IMR-90 (cell line): ENCODE results near the gene DYRK1B. TPM values are rescaled to one million over a fixed set of nuclear protein-coding genes. Genes with fewer than 3 reads are reported as not detected.

Experiments
- ATAC-seq: fragments of 200-7000 bp; cut with Tn5 transposase; 2 replicates; pipeline ENCODE4 v1.9.1; 2020; ENCODE audit warnings: low read depth, mild to moderate bottlenecking, moderate library complexity
- BruUV-seq: library from RNA; stranded (reverse); fragments of 400-500 nt; replicated peaks from 2 replicates; lab custom pipeline; 2021; lab: Mats Ljungman, UMichigan
- CTCF ChIA-PET: fragments of 300-600 bp; formaldehyde crosslinking; extraction: SDS; loops from one replicate; lab custom pipeline; 2021; ENCODE audit warnings: antibody characterized with exemption; lab: Yijun Ruan, JAX
- POLR2A ChIA-PET: fragments of 300-600 bp; sonication (Branson Sonifier 250); formaldehyde crosslinking; loops from one replicate; lab custom pipeline; 2022; ENCODE audit warnings: antibody characterized with exemption; ENCODE audit not compliant: unreplicated experiment; lab: Charles Lee
- DNase-seq: peaks from one replicate; pipeline ENCODE4 v3.0.0; 2013
- H2AFZ ChIP-seq: replicated peaks from 2 replicates; pipeline ENCODE3; 2013; ENCODE audit warnings: low read length, mild to moderate bottlenecking; ENCODE audit not compliant: poor library complexity
- H2AK5ac ChIP-seq: 2 replicates; pipeline ENCODE4 v1.6.1; 2013; ENCODE audit warnings: low read depth, low read length, inconsistent platforms
- H2AK9ac ChIP-seq: replicated peaks from 2 replicates; pipeline ENCODE3; 2013; ENCODE audit warnings: mild to moderate bottlenecking, low read depth, low read length, moderate library complexity; ENCODE audit not compliant: poor library complexity
- H2BK120ac ChIP-seq: 2 replicates; pipeline ENCODE4 v1.6.1; 2013; ENCODE audit warnings: low read depth, low read length, inconsistent platforms
- H2BK15ac ChIP-seq: 3 replicates; pipeline ENCODE4 v1.6.1; 2013; ENCODE audit warnings: low read depth, low read length, inconsistent platforms
- H2BK20ac ChIP-seq: 2 replicates; pipeline ENCODE4 v1.6.1; 2013; ENCODE audit warnings: low read depth, mild to moderate bottlenecking, inconsistent platforms, low read length, moderate library complexity
- H2BK5ac ChIP-seq: 2 replicates; pipeline ENCODE4 v1.6.1; 2013; ENCODE audit warnings: mild to moderate bottlenecking, low read depth, low read length, inconsistent platforms; ENCODE audit not compliant: poor library complexity, severe bottlenecking
- H3K14ac ChIP-seq: replicated peaks from 2 replicates; pipeline ENCODE4 v1.6.1; 2013; ENCODE audit warnings: low read depth, low read length, inconsistent platforms
- H3K18ac ChIP-seq: 2 replicates; pipeline ENCODE4 v1.6.1; 2013; ENCODE audit warnings: low read depth, low read length, control low read depth
- H3K23ac ChIP-seq: 2 replicates; pipeline ENCODE4 v1.6.1; 2013; ENCODE audit warnings: low read depth, low read length, inconsistent platforms
- H3K27ac ChIP-seq: 2 replicates; pipeline ENCODE4 v1.5.1; 2013; ENCODE audit warnings: mild to moderate bottlenecking, control low read depth, low read length; ENCODE audit not compliant: insufficient read depth
- H3K27me3 ChIP-seq: 2 replicates; pipeline ENCODE4 v1.6.1; 2013; ENCODE audit warnings: low read length; ENCODE audit not compliant: control insufficient read depth, insufficient read depth
- H3K36me3 ChIP-seq: 2 replicates; pipeline ENCODE4 v1.6.1; 2013; ENCODE audit warnings: low read length, mixed read lengths; ENCODE audit not compliant: control insufficient read depth, insufficient read depth
- H3K4ac ChIP-seq: 2 replicates; pipeline ENCODE4 v1.6.1; 2013; ENCODE audit warnings: low read depth, low read length, inconsistent platforms
- H3K4me1 ChIP-seq: 2 replicates; pipeline ENCODE4 v1.6.1; 2013; ENCODE audit warnings: low read length, mixed read lengths; ENCODE audit not compliant: control insufficient read depth, insufficient read depth
- H3K4me2 ChIP-seq: 2 replicates; pipeline ENCODE4 v1.6.1; 2013; ENCODE audit warnings: low read depth, mild to moderate bottlenecking, control low read depth, low read length, moderate library complexity
- H3K4me3 ChIP-seq: 2 replicates; pipeline ENCODE4 v1.5.1; 2013; ENCODE audit warnings: low read depth, mild to moderate bottlenecking, control low read depth, low read length, moderate library complexity; ENCODE audit not compliant: insufficient read depth
- H3K56ac ChIP-seq: 2 replicates; pipeline ENCODE4 v1.6.1; 2013; ENCODE audit warnings: low read length, inconsistent platforms; ENCODE audit not compliant: insufficient read depth; ENCODE audit errors: extremely low read depth
- H3K79me1 ChIP-seq, 2 experiments: 2 replicates each; pipeline ENCODE4 v1.6.1; 2013; ENCODE audit warnings: low read length in 2 of 2, inconsistent platforms in 1 of 2, low read depth in 1 of 2
- H3K9ac ChIP-seq: 2 replicates; pipeline ENCODE4 v1.6.1; 2013; ENCODE audit warnings: low read depth, low read length, control low read depth
- H3K9me1 ChIP-seq: 2 replicates; pipeline ENCODE4 v1.6.1; 2013; ENCODE audit warnings: low read length, inconsistent platforms; ENCODE audit not compliant: insufficient read depth
- H3K9me3 ChIP-seq: 2 replicates; pipeline ENCODE4 v1.6.1; 2013; ENCODE audit warnings: low read length; ENCODE audit not compliant: control insufficient read depth, insufficient read depth
- H4K20me1 ChIP-seq: 2 replicates; pipeline ENCODE4 v1.6.1; 2013; ENCODE audit warnings: low read length, inconsistent platforms; ENCODE audit not compliant: insufficient read depth
- H4K5ac ChIP-seq: 2 replicates; pipeline ENCODE4 v1.6.1; 2013; ENCODE audit warnings: mild to moderate bottlenecking, low read depth, low read length, control low read depth
- H4K8ac ChIP-seq, 2 experiments: 2 replicates each; pipeline ENCODE4 v1.6.1; 2013; ENCODE audit warnings: low read depth in 2 of 2, low read length in 2 of 2, control low read depth in 1 of 2, inconsistent platforms in 1 of 2
- H4K91ac ChIP-seq: 2 replicates; pipeline ENCODE4 v1.6.1; 2013; ENCODE audit warnings: low read depth, low read length, inconsistent platforms; ENCODE audit not compliant: insufficient read depth
- RCOR1 ChIP-seq: IDR thresholded peaks from 2 replicates; pipeline ENCODE4 v1.6.1; 2012; ENCODE audit warnings: mild to moderate bottlenecking, low read length, improper control_type of control experiment; ENCODE audit not compliant: insufficient replicate concordance
- WGBS, 2 experiments: methylation state at CpG; one replicate each; pipeline versions ENCODE4 v1.1.5 to v1.1.7; 2013; ENCODE audit warnings: missing lambda C conversion rate in 2 of 2; ENCODE audit not compliant: insufficient read length in 1 of 2; ENCODE audit errors: extremely low coverage in 2 of 2; 5-methylcytosine and 5-hydroxymethylcytosine counted together
- dilution Hi-C: fragments of 300-500 bp; cut with HindIII; formaldehyde crosslinking; loops from one replicate; pipeline ENCODE4 v1.14.3; 2018; ENCODE audit warnings: low sequenced_read_pairs; ENCODE audit not compliant: unreplicated experiment
- in situ Hi-C: fragments of 300-500 bp; cut with MboI; formaldehyde crosslinking; loops from 3 replicates; pipeline ENCODE4 v1.14.3; 2019; ENCODE audit warnings: low sequenced_read_pairs, inconsistent platforms, mixed read lengths
- intact Hi-C: fragments of 100-400 bp; cut with micrococcal nuclease; formaldehyde crosslinking; loops from 2 replicates; pipeline ENCODE4 v1.10.0; 2022
- polyA plus RNA-seq, 3 experiments: library from polyadenylated mRNA; depleted of rRNA; stranded (reverse); fragments of >200 nt; gene quantifications; 2 replicates each; pipeline ENCODE4 v1.2.3, GENCODE V29; 2012; ENCODE audit warnings: low replicate concordance in 1 of 3
- total RNA-seq: library from RNA; depleted of rRNA; stranded (reverse); fragments of >200 nt; gene quantifications from 2 replicates; pipeline ENCODE4 v1.2.3, GENCODE V29; 2012

DYRK1B gene
- total and polyA plus RNA-seq, 2 of the 4 experiments (the other 2 are of a cell fraction), result 2.7 to 11.4 TPM

GRCh38 chr19:39818626-39819097, 15.3 kb downstream of the DYRK1B start:
- Histone ChIP-seq H3K4me2 (no peak overlapping the region), H3K18ac (no peak overlapping the region), H3K23ac (no peak overlapping the region), H4K20me1 (no peaks in the 10 kb centered on the region), H3K9me1 (peaks cover 7% of the 10 kb centered on the region; the same call in 1 of the 2 replicates), H3K27ac (no peak overlapping the region), H2BK120ac (no peak overlapping the region), H3K27me3 (no peaks in the 10 kb centered on the region), H2AK9ac (no peak overlapping the region), H3K9me3 (no peaks in the 10 kb centered on the region), H4K5ac (no peak overlapping the region), H3K36me3 (no peaks in the 10 kb centered on the region; the same call in 1 of the 2 replicates), H3K14ac (no peak overlapping the region), H3K79me1 (peaks cover 4 to 9% of the 10 kb centered on the region in 2 experiments), H3K4me3 (no peak overlapping the region), H3K9ac (no peak overlapping the region), H2BK5ac (no peak overlapping the region), H3K56ac (no peak overlapping the region), H3K4me1 (peaks cover 3% of the 10 kb centered on the region), H2BK20ac (no peak overlapping the region), H3K4ac (no peak overlapping the region), H2AK5ac (no peak overlapping the region), H4K91ac (no peak overlapping the region), H2AFZ (no peak overlapping the region), H2BK15ac (no peak overlapping the region), H4K8ac (no peak overlapping the region)
- ATAC-seq (no peak), DNase-seq (no peak)
- intact Hi-C loops (no loop called here), dilution Hi-C loops (no loop called here), in situ Hi-C loops (no loop called here)
- POLR2A ChIA-PET, result no interaction called here
- WGBS, 2 experiments, result 100% methylated on average over 1 of the region's 4 CpGs; no CpG with 5 or more reads in 1 of the 2 experiments
- BruUV-seq, result no TSS peak
- TF ChIP-seq RCOR1, result no peak
- CTCF ChIA-PET, result no interaction called here
